ENCODE data around the gene ZFAND3.

The ZFAND3 gene

GRCh38 chr6:38092465-38092864, 272.9 kb downstream of the ZFAND3 start:
- no peak overlapping the region for H3K4me3 ChIP-seq (ENCODE audit: low read length)
- H3K27ac ChIP-seq (ENCODE audit: low read length) = no peak overlapping the region
- no peaks in the 10 kb centered on the region for H3K27me3 ChIP-seq (ENCODE audit: insufficient read depth, low read length)
- H3K9me3 ChIP-seq (ENCODE audit: insufficient read depth, low read depth, low read length) = no peaks in the 10 kb centered on the region
- H3K9ac ChIP-seq (ENCODE audit: low read depth, low read length) = no peak overlapping the region
- no peaks in the 10 kb centered on the region for H3K36me3 ChIP-seq (ENCODE audit: insufficient read depth, low read depth, low read length)
- peaks cover 10% of the 10 kb centered on the region for H3K4me1 ChIP-seq (ENCODE audit: insufficient read depth, low read length)

- Histone ChIP-seq H3K36me3 (ENCODE audit: insufficient read depth, low read depth, low read length) (no peaks in the 10 kb centered on the region), H3K27me3 (ENCODE audit: insufficient read depth, low read length) (no peaks in the 10 kb centered on the region), H3K9me3 (ENCODE audit: insufficient read depth, low read depth, low read length) (no peaks in the 10 kb centered on the region), H3K27ac (ENCODE audit: low read length) (no peak overlapping the region), H3K4me3 (ENCODE audit: low read length) (no peak overlapping the region), H3K9ac (ENCODE audit: low read depth, low read length) (no peak overlapping the region), H3K4me1 (ENCODE audit: insufficient read depth, low read length) (peaks cover 10% of the 10 kb centered on the region)
Observed at GRCh38 chr6:38092964-38093363, 273.4 kb downstream of the ZFAND3 start.

GRCh38 chr6:38095054-38095453, 275.5 kb downstream of the ZFAND3 start:
- Histone ChIP-seq H3K27ac (ENCODE audit: low read length) (no peak overlapping the region), H3K9ac (ENCODE audit: low read depth, low read length) (no peak overlapping the region), H3K36me3 (ENCODE audit: insufficient read depth, low read depth, low read length) (no peaks in the 10 kb centered on the region), H3K27me3 (ENCODE audit: insufficient read depth, low read length) (no peaks in the 10 kb centered on the region), H3K4me1 (ENCODE audit: insufficient read depth, low read length) (peaks cover 10% of the 10 kb centered on the region), H3K4me3 (ENCODE audit: low read length) (no peak overlapping the region), H3K9me3 (ENCODE audit: insufficient read depth, low read depth, low read length) (no peaks in the 10 kb centered on the region)

- Histone ChIP-seq H3K27me3 (ENCODE audit: insufficient read depth, low read length) (no peaks in the 10 kb centered on the region), H3K9me3 (ENCODE audit: insufficient read depth, low read depth, low read length) (no peaks in the 10 kb centered on the region), H3K9ac (ENCODE audit: low read depth, low read length) (no peak overlapping the region), H3K27ac (ENCODE audit: low read length) (no peak overlapping the region), H3K4me3 (ENCODE audit: low read length) (no peak overlapping the region), H3K4me1 (ENCODE audit: insufficient read depth, low read length) (peaks cover 5% of the 10 kb centered on the region; the same call in 1 of the 2 replicates), H3K36me3 (ENCODE audit: insufficient read depth, low read depth, low read length) (no peaks in the 10 kb centered on the region)
Observed at GRCh38 chr6:38099221-38099620, 279.7 kb downstream of the ZFAND3 start.

- Histone ChIP-seq H3K9me3 (ENCODE audit: insufficient read depth, low read depth, low read length) (no peaks in the 10 kb centered on the region), H3K27ac (ENCODE audit: low read length) (no peak overlapping the region), H3K4me3 (ENCODE audit: low read length) (no peak overlapping the region), H3K36me3 (ENCODE audit: insufficient read depth, low read depth, low read length) (no peaks in the 10 kb centered on the region), H3K4me1 (ENCODE audit: insufficient read depth, low read length) (no peaks in the 10 kb centered on the region), H3K9ac (ENCODE audit: low read depth, low read length) (no peak overlapping the region), H3K27me3 (ENCODE audit: insufficient read depth, low read length) (no peaks in the 10 kb centered on the region)
Observed at GRCh38 chr6:38100380-38100779, 280.9 kb downstream of the ZFAND3 start.

- Histone ChIP-seq H3K27me3 (ENCODE audit: insufficient read depth, low read length) (no peaks in the 10 kb centered on the region), H3K9me3 (ENCODE audit: insufficient read depth, low read depth, low read length) (no peaks in the 10 kb centered on the region), H3K4me1 (ENCODE audit: insufficient read depth, low read length) (no peaks in the 10 kb centered on the region), H3K36me3 (ENCODE audit: insufficient read depth, low read depth, low read length) (no peaks in the 10 kb centered on the region), H3K9ac (ENCODE audit: low read depth, low read length) (no peak overlapping the region), H3K4me3 (ENCODE audit: low read length) (no peak overlapping the region), H3K27ac (ENCODE audit: low read length) (no peak overlapping the region)
Observed at GRCh38 chr6:38103921-38104320, 284.4 kb downstream of the ZFAND3 start.

GRCh38 chr6:38105066-38105465, 285.5 kb downstream of the ZFAND3 start:
- no peaks in the 10 kb centered on the region for H3K27me3 ChIP-seq (ENCODE audit: insufficient read depth, low read length)
- no peak overlapping the region for H3K27ac ChIP-seq (ENCODE audit: low read length)
- H3K4me3 ChIP-seq (ENCODE audit: low read length) = no peak overlapping the region
- H3K36me3 ChIP-seq (ENCODE audit: insufficient read depth, low read depth, low read length) = no peaks in the 10 kb centered on the region
- H3K9ac ChIP-seq (ENCODE audit: low read depth, low read length) = no peak overlapping the region
- H3K9me3 ChIP-seq (ENCODE audit: insufficient read depth, low read depth, low read length) = no peaks in the 10 kb centered on the region
- no peaks in the 10 kb centered on the region for H3K4me1 ChIP-seq (ENCODE audit: insufficient read depth, low read length)

GRCh38 chr6:38107073-38107472, 287.5 kb downstream of the ZFAND3 start:
- H3K9me3 ChIP-seq (ENCODE audit: insufficient read depth, low read depth, low read length) = no peaks in the 10 kb centered on the region
- no peak overlapping the region for H3K4me3 ChIP-seq (ENCODE audit: low read length)
- no peaks in the 10 kb centered on the region for H3K27me3 ChIP-seq (ENCODE audit: insufficient read depth, low read length)
- H3K9ac ChIP-seq (ENCODE audit: low read depth, low read length) = no peak overlapping the region
- no peaks in the 10 kb centered on the region for H3K36me3 ChIP-seq (ENCODE audit: insufficient read depth, low read depth, low read length)
- H3K4me1 ChIP-seq (ENCODE audit: insufficient read depth, low read length) = no peaks in the 10 kb centered on the region
- no peak overlapping the region for H3K27ac ChIP-seq (ENCODE audit: low read length)

GRCh38 chr6:38110481-38110971, 291.0 kb downstream of the ZFAND3 start:
- H3K4me1 ChIP-seq (ENCODE audit: insufficient read depth, low read length) = 0 out of 2 replicates have a peak, but pooled peaks cover 3% of the 10 kb centered on the region
- H3K27me3 ChIP-seq (ENCODE audit: insufficient read depth, low read length) = no peaks in the 10 kb centered on the region
- no peaks in the 10 kb centered on the region for H3K36me3 ChIP-seq (ENCODE audit: insufficient read depth, low read depth, low read length)
- H3K4me3 ChIP-seq (ENCODE audit: low read length) = no peak overlapping the region
- no peak overlapping the region for H3K9ac ChIP-seq (ENCODE audit: low read depth, low read length)
- H3K9me3 ChIP-seq (ENCODE audit: insufficient read depth, low read depth, low read length) = no peaks in the 10 kb centered on the region
- H3K27ac ChIP-seq (ENCODE audit: low read length) = no peak overlapping the region

- H3K27me3 ChIP-seq (ENCODE audit: insufficient read depth, low read length) = no peaks in the 10 kb centered on the region
- no peaks in the 10 kb centered on the region for H3K36me3 ChIP-seq (ENCODE audit: insufficient read depth, low read depth, low read length)
Observed at GRCh38 chr6:38112181-38112580, 292.7 kb downstream of the ZFAND3 start.

GRCh38 chr6:38113825-38114576, 294.5 kb downstream of the ZFAND3 start:
- Histone ChIP-seq H3K4me1 (ENCODE audit: insufficient read depth, low read length) (0 out of 2 replicates have a peak, but pooled peaks cover 6% of the 10 kb centered on the region), H3K27ac (ENCODE audit: low read length) (no peak overlapping the region), H3K27me3 (ENCODE audit: insufficient read depth, low read length) (no peaks in the 10 kb centered on the region), H3K9ac (ENCODE audit: low read depth, low read length) (no peak overlapping the region), H3K9me3 (ENCODE audit: insufficient read depth, low read depth, low read length) (no peaks in the 10 kb centered on the region), H3K36me3 (ENCODE audit: insufficient read depth, low read depth, low read length) (no peaks in the 10 kb centered on the region), H3K4me3 (ENCODE audit: low read length) (no peak overlapping the region)

More at GRCh38 chr6:38112181-38112580, 292.7 kb downstream of the ZFAND3 start:
- no peaks in the 10 kb centered on the region for H3K9me3 ChIP-seq (ENCODE audit: insufficient read depth, low read depth, low read length)
- no peak overlapping the region for H3K9ac ChIP-seq (ENCODE audit: low read depth, low read length)
- 0 out of 2 replicates have a peak, but pooled peaks cover 3% of the 10 kb centered on the region for H3K4me1 ChIP-seq (ENCODE audit: insufficient read depth, low read length)
- H3K27ac ChIP-seq (ENCODE audit: low read length) = no peak overlapping the region
- H3K4me3 ChIP-seq (ENCODE audit: low read length) = no peak overlapping the region

GRCh38 chr6:38114976-38115625, 295.6 kb downstream of the ZFAND3 start:
- Histone ChIP-seq H3K27ac (ENCODE audit: low read length) (no peak overlapping the region), H3K4me3 (ENCODE audit: low read length) (no peak overlapping the region), H3K4me1 (ENCODE audit: insufficient read depth, low read length) (peaks cover 10% of the 10 kb centered on the region; the same call in 1 of the 2 replicates), H3K9ac (ENCODE audit: low read depth, low read length) (no peak overlapping the region), H3K9me3 (ENCODE audit: insufficient read depth, low read depth, low read length) (no peaks in the 10 kb centered on the region), H3K27me3 (ENCODE audit: insufficient read depth, low read length) (no peaks in the 10 kb centered on the region), H3K36me3 (ENCODE audit: insufficient read depth, low read depth, low read length) (no peaks in the 10 kb centered on the region)
